NCI-H2227 treated with DMSO at 0.1 percent for 48 hours (cell line): ENCODE results near the gene YBEY.
"Not testable (repeated sequence)": the region's sequence is repeated elsewhere in the genome, so short reads cannot be mapped to it uniquely, and the experiment has no call there.

ENCODE experiments used
- DNase-seq: peaks from one replicate; lab custom pipeline; 2025; lab: John Stamatoyannopoulos, UW

YBEY gene

DNA sequence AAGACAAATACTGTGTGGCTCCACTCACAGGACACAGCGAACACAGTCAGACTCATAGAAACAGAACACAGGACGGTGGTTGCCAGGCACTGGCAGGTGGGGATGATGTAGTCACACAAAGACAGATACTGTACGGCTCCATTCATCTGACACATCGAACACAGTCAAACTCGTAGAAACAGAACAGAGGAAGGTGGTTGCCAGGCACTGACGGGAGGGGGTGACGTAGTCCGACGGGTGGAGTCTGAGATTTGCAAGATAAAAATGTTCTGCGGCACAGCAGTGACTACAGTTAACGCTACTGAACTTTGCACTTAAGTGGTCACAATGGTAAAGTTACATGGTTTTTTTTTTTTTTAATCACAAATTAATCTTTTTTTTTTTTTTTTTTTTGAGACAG, 18.8 kb downstream of the YBEY start:
- no peak for DNase-seq

DNA sequence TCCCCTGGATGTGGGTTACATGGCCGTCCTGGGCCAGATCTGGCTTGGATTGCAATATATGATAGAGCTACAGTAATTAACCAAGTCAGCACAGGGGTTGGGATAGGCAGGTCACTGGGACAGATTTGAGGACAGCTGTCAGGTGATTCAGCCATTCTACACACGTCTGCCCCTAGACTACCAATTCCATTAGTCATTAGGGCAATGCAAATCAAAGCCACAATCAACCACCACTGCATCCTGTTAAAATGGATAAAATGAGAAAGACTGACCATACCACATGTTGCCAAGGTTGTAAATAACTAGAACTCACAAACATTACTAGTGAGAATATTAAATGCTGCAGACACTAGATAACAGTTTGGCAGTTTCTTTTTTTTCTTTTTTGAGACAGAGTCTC, 21.5 kb downstream of the YBEY start:
- DNase-seq: no peak

DNA sequence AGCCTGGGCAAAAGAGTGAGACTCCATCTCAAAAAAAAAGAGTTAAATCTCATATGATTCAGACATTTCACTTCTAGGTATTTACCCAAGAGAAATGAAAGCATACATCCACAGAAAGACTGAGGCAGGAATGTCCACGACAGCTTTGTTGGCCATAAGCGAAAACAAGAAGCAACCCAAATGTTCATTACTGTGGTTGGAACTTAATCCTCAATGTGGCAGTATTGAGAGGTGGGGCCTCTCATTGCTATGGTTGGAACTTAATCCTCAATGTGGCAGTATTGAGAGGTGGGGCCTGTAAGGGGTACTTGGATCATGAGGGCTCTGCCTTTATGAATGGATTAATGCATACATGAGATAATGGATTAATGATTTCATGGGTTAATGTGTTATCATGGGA, 22.3 kb downstream of the YBEY start:
- DNase-seq: no peak

DNA sequence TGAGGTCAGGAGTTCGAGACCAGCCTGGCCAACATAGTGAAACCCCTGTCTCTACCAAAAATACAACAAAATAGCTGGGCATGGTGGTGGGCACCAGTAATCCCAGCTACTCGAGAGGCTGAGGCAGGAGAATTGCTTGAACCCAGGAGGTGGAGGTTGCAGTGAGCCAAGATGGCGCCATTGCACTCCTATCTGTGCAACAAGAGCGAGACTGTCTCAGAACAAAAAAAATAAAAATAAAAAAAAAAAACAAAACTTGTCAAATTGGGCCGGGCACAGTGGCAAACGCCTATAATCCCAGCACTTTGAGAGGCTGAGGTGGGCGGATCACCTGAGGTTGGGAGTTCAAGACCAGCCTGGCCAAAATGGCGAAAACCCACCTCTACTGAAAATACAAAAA, 24.1 kb downstream of the YBEY start:
- not testable (repeated sequence) for DNase-seq

DNA sequence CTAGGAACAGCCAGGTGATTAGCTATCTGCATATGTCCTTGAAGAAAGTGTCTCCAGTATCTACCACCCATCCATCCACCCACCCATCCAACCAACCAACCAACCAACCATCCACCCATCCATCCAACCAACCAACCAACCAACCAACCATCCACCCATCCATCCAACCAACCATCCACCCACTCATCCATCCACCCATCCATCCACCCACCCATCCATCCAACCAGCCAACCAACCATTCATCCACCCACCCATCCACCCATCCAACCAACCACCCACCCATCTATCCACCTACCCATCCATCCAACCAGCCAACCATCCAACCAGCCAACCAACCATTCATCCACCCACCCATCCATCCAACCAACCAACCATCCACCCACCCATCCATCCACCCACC, 25.4 kb downstream of the YBEY start:
- no peak for DNase-seq

DNA sequence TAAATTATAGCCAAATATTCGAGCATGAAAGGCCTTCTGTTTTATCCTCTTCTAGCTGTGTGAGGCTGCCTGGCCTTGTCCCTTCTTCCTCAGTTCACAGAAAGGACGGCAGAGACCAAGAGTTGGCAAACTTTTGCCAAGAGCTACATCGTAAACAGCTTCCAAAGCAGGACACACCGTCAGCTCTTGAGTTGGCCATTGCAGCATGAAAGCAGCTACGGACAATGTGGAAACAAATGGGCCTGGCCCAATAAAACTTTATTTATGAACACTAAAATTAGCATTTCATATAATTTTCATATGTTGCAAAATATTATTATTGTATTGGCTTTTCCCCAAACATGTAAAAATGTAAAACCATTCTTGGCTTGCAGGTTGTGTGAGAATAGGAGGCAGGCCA, 26.8 kb downstream of the YBEY start:
- DNase-seq: no peak

DNA sequence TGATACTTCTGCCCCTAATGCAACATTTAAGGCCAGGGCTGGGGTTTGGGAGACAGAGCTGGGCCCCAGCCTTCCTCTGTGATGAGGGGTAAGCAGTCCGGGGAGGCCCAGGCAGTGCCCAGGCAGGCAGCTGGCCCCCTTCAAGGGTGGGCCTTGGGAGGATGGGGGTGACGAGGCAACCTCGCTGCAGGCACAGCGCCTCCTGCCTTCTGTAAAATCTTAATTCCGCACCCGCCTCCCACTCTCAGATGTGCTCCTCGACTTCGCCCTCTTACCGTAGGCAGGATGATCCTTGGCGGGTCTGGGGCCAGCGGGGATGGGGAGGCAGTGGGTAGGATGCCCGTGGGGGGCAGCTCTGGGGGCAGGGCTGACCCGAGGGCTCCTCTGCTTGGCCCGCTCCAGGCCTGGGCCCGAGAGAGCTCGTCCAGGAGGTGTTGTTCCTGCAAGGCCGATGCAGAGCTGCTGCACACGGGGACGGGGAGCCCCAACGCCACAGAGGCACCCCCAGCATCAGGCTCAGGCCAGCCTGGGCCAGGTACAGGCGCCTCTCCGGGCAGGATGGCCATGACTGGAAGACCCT, 28.4 kb downstream of the YBEY start:
- no peak for DNase-seq

DNA sequence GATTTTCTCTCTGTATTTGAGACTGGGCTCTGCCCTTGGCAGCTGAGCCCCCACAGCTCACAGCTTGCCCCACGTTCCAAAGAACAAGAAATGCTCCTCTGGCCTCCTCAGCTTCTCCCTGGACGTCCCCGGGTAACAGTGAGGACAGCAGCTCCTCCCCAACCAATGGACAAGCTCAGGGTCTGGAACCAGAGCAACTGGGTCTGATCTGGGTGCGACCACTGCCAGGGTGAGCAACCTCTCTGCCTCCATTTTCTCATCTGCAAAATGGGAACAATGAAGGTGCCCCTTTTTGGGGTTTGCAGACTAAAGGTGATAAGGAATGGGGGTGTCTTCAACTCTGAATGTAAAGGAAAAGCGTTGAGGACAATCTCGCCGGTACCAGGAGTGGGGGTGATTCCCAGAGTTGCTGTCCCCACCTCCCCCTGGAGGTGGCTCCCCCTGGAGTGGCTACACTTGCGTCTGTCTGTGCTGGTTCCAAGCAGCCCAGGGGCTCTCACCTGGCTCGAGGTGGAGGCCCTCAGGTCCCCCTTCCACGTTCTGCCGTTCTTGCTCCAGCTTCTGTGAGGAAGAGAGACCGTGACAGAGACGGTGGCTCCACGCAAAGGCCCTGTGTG, 30.7 kb downstream of the YBEY start:
- DNase-seq: no peak

DNA sequence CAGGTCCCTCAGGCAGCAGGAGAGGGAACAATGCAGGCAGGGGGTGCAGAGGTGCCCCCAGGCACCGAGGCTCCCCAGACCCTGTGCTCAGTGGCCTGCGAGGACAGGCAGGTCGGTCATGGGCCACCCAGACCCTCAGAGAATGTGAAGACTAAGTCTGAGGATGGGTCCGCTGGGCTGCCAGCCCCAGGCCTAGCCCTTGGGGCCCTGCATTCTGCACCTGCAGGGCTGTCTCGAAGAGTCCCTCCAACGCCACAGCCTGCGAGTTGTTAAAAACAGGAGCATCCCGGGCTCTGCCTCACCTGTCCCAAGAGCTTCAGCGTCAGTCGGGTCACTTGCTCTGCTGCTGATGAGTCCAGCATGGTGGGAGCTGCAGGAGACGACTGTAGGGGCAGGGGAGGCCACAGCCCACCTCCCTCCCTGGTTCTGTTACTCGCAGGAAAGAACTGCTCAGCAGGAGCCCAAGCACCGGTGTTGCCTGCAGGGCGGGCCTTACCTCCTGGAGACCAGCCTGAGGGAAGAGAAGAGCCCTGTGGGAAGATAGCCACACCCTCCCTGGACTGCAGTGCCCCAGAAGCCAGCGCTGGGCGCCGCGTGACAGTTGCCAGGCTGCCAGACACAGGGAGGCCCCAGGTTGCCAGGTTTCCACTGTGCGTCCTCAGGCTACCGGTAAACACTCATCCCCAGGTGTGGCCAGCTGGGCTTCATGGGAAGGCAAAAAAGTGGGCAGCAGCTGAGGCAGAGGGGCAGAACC, 31.7 kb downstream of the YBEY start:
- DNase-seq: no peak

DNA sequence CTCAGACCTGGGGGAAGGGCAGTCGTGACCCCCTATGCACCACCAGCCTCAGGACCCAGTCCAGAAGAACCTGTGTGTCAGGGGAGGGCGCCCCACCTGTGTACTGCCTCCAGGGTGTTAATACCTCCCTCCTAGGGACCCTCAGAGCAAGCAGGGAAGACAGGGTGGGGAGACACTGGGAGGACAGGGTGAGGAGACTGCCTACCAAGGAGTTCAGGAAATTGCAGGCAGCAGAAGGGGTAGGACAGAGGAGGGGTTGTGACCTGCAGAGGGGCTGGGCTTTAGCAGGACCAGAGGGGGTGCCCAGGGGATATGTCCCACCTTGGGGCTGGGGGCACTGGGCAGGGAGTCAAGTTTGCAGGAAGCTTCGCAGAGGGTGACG, 32.3 kb downstream of the YBEY start:
- no peak for DNase-seq

DNA sequence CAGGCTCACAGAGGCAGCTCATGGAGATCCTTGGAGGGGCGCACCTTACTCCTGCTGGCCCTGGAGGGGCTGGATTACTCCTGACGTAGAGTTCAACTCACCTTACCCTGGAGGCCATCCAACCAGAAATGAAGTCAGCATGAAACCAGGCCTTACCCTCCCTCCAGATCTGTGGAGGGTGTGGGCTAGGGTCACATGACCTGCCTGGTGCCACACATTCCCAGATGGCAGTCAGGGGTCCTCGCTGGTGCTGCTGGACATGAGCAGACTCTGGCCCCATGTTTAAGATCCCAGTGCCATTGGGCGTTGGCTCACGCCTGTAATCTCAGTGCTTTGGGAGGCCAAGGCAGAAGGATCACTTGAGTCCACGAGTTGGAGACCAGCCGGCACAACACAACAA, 33.0 kb downstream of the YBEY start:
- no peak for DNase-seq

DNA sequence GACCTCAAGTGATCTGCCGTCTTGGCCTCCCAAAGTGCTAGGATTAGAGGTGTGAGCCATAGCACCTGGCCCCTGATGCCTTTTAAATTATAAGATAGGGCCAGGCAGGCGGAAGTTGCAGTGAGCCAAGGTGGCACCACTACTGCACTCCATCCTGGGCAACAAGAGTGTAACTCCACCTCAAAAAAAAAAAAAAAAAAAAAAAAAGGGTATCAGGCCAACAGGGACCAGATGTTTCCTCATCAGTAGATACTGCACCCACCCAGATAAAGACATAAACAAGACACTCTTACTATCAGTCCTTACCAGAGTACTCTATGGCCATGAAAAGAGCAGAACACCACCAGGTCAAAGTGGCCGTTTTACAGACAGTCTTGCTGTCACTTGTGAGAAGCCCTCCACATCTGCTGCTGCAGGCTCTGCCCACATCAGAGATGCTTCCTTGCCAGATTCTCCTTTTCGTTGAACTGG, 34.2 kb downstream of the YBEY start:
- no peak for DNase-seq

DNA sequence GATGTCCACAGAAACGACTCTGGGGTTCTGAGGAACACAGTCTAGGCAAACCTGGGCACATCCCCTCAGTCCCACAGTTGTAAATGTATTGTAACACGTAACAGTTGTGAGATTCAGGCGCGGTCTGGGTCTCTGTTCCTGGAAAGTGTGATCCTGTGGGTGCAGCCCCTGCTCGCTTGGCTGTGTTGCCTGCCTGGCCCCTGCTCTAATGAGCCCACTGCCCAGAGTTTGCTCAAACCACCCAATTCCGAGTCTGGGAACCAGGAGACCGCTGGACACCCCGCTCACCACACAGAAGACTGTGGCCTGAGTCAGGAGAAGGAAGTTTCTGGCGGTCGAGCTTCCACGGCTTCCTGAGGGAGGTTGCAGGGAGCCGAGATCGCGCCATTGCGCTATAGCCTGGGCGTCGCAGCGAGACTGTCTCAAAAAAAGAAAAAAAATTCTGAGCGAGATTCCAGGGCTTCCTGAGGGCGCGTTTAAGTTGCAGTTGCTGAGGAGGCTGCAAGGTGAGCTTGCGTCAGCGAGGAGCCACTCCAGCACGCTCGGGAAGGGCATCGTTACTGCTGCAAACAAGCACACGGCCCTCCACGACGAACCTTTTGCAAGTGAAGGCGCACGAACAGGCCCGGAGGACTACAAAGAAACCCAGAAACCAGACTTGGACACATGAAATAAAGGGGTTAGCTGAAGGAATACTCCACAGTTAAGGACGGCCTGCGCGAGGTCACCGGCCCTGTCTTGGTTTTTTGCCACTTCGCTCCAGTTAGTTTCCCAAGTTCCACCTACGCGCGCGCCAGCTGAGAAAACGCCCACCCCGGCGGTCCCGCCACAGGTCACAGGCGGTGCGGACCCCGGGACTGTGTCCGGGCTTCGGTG, 36.4 kb downstream of the YBEY start:
- no peak for DNase-seq

DNA sequence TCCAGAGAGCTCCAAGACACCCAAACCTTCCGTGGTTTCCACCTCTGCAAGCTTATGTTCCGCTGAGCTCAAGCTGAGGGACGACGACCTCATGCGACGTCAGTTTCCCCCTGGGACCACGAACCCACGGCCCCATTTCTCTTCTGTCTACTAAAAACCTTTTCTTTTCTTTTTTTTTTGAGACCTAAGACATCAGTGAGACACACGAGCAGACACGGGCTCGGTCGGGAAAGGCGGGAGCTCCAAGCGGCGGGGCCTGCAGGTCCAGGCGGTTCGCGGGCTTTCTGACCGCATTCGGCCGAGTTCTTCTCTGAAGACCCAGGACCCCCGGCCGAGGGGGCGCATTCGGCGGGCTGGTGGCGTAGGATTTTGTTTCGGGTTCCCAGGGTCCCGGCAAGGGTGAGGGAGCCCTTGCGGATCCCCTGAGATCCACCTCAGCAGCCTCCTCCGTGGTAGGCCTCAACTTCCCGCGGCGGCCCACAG, 37.1 kb downstream of the YBEY start:
- no peak for DNase-seq

DNA sequence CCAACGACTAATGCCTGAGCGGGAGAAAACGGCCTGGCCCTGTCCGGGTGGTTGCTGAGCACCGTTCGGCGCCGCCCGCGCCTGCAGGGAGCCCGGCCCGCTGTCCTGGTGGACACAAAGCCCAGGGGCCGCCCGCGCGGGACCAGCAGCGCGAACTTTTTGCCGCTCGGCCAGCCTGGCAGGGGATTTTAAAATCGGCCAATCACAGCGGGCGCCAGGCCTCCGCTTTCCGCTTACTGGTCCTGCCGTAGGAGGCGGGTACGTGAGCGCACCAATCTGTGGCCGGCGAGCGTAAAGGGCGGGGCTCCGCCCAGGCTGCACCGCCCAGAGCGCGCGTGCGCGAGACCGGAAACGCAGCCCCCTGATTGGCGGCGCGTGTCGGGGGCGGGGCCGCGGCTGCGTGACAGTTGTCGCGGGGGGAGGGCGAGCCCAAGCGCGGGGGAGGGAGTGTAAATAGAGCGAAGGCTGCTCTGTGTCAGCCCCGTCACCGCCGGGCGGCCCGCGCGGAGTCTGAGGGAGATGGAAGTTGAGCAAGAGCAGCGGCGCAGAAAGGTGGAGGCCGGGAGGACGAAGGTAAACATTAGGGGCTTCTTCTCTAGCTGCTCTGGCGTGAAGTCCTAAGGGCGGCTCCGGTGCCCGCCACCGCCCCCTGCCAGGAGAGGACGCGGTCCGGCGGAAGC, 37.7 kb downstream of the YBEY start, which contains the start of the genes C21orf58 and PCNT:
Gene C21orf58 (minus strand): TSS at position 161 of the 680 bp plus-strand sequence. CDS start 1,132 bp downstream, outside the sequence.
Gene PCNT (plus strand): TSS at position 447 of the 680 bp plus-strand sequence. CDS start 73 bp downstream, at position 520.
- DNase-seq: peak; percentile 93

DNA sequence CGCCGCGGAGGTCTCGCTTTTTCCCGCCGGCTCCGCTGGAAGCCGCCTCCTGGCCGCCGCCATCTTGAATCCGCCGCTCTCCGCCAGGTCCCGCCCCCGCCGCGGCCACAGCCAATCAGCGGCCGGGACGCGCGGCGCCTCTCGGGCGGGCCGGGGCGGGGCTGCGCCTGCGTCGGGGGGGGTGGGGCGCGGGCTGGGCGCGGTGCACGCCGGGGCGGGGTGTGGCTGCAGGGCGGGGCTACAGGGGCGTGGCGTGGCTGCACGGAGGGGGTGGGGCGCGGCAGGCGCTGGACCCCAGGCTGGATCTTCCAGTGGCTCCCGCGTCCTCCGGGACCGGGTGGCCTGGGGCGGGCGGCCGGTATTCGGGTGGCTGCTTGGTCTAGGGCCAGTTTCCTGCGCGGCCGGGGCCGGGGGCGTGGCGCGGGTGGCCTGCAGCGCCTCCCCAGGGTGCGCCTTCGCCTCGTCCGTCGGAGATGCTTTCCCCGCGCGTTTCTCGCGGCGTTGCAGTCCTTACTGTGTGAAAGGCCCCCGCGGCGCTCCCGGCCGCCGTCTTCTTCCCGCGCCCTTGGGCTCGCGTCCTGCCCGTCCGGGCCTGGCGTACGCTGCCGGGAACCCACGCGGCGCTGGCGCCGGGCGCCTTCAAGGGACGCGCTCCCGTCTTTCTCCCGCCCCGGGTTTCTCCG, 38.4 kb downstream of the YBEY start:
- DNase-seq: peak; percentile 81

DNA sequence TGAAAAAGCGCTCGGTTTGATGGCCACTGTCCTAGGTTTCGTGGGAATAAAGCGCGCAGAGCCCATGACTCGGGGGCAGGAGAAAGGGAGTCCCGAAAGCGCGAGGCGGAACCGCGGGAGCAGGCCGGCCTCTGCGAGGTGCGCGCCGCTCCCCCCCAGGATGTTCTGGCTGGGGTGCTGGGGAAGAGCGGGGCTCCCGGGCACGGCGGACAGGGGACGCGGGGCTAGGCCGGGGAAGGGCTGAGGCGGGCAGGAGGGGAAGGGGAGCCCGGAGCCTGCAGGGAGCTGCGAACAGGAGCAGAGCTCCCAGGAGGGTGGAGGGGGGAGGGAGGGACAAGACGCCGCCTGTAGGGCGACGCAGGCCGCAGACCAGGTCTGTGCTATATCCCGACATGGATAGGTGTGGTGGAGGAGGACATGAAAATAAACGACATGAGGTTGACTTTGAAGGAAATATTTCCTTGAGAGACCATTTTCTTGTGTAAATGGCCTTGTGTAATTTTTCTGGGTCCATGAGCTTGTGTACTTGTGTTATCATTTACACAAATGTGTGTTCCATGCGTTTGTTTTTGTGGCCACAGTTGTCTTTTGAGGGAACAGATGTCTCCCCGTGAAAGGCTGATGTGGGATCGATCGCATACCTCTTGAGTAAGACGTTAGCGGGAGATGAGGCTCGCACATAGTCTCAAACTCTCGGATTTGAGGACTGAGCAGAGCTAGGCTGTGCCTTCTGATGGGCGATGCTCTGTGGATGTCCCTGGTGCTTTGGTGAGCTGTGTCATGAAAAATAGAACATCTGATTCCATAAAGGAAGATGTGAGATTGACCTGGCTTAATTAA, 39.2 kb downstream of the YBEY start:
- peak; percentile 36 for DNase-seq

DNA sequence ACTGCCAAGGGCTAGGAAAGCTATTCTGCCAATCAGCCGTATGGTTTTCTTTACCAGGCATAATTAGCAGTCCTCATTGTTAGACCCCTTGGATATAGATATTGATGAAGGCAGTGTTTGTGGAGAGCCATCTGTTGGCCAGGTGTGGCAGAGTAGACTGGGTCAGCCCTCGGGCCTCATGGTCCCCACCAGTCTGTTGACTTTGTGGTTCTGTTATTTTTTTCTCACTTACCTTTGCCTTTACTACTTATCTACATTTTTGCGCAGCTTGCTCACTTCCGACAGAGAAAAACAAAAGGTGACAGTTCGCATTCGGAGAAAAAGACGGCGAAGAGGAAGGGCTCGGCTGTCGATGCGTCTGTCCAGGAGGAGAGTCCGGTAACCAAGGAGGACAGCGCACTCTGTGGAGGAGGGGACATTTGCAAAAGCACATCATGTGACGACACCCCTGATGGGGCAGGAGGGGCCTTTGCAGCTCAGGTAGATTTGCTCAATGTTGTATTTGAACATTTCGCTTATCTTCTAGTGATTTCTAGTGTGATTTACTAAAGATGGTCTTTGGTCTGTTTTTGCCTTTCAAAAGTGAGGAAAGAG, 40.1 kb downstream of the YBEY start:
- no peak for DNase-seq

DNA sequence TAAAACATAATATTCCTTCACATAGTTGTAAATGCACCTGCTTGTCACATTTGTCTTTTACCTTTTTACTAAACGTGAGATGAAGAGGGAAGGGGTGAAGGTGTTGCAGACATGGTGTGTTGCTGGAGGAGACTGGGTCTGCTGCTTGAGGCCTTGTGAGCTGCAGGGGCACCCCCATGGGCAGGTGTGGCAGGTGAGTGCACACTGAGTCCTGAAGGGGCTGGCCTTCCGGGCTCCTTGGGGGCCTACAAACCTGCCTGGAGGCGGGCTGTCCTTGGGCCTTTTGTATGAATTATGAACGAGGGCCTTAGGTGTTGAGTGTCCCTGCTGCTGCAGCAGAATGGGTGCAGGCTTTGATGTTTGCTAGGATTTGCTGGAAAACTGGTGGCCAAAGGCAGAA, 41.6 kb downstream of the YBEY start:
- no peak for DNase-seq

DNA sequence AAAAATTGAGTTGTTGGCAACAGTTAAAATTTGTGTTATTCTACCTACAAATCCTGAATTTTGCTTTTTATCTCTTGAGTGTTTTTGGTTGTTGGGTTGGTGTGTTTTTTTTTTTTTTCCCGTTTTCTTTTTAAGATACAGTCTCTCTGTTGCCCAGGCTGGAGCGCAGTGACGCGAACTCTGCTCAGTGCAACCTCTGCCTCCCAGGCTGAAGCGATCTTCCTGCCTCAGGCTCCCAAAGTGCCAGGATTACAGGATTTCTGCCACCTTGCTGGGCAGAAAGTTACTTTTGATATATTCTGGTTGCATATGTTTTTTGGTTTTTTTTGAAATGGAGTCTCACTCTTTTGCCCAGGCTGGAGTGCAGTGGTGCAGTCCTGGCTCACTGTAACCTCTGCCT, 42.0 kb downstream of the YBEY start:
- DNase-seq: no peak
